ENCODE measurements around the gene PHACTR3.

The PHACTR3 gene

GRCh38 chr20:59823030-59823423, 218.7 kb downstream of the PHACTR3 start:
- no peak overlapping the region for H3K4me3 Mint-ChIP-seq
- no peaks in the 10 kb centered on the region for H3K36me3 Mint-ChIP-seq (ENCODE audit: low read depth)
- TF ChIP-seq, protein P1, sequence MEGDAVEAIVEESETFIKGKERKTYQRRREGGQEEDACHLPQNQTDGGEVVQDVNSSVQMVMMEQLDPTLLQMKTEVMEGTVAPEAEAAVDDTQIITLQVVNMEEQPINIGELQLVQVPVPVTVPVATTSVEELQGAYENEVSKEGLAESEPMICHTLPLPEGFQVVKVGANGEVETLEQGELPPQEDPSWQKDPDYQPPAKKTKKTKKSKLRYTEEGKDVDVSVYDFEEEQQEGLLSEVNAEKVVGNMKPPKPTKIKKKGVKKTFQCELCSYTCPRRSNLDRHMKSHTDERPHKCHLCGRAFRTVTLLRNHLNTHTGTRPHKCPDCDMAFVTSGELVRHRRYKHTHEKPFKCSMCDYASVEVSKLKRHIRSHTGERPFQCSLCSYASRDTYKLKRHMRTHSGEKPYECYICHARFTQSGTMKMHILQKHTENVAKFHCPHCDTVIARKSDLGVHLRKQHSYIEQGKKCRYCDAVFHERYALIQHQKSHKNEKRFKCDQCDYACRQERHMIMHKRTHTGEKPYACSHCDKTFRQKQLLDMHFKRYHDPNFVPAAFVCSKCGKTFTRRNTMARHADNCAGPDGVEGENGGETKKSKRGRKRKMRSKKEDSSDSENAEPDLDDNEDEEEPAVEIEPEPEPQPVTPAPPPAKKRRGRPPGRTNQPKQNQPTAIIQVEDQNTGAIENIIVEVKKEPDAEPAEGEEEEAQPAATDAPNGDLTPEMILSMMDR (IDR thresholded peaks at IDR 0.05; ENCODE audit: unreplicated experiment in 3 of 3): no peak
- peak overlapping the region in 2 of 3 experiments; percentile 33 to 91 for H3K27ac Mint-ChIP-seq
- peaks cover 36% of the 10 kb centered on the region for H3K27me3 Mint-ChIP-seq (ENCODE audit: low read depth)
- no peaks in the 10 kb centered on the region for H3K9me3 Mint-ChIP-seq
- peaks cover 49% of the 10 kb centered on the region for H3K4me1 Mint-ChIP-seq

- TF ChIP-seq, protein P1 (IDR thresholded peaks at IDR 0.05; ENCODE audit: unreplicated experiment in 3 of 3): no peak
- Mint-ChIP-seq H3K9me3 (no peaks in the 10 kb centered on the region), H3K4me3 (peak overlapping the region in 1 of 3 experiments; percentile 27), H3K36me3 (ENCODE audit: low read depth) (no peaks in the 10 kb centered on the region), H3K27me3 (ENCODE audit: low read depth) (peaks cover 35% of the 10 kb centered on the region), H3K4me1 (peaks cover 49% of the 10 kb centered on the region), H3K27ac (peak overlapping the region in 2 of 3 experiments; percentile 33 to 91)
Observed at GRCh38 chr20:59823491-59824259, 219.3 kb downstream of the PHACTR3 start.

DNA sequence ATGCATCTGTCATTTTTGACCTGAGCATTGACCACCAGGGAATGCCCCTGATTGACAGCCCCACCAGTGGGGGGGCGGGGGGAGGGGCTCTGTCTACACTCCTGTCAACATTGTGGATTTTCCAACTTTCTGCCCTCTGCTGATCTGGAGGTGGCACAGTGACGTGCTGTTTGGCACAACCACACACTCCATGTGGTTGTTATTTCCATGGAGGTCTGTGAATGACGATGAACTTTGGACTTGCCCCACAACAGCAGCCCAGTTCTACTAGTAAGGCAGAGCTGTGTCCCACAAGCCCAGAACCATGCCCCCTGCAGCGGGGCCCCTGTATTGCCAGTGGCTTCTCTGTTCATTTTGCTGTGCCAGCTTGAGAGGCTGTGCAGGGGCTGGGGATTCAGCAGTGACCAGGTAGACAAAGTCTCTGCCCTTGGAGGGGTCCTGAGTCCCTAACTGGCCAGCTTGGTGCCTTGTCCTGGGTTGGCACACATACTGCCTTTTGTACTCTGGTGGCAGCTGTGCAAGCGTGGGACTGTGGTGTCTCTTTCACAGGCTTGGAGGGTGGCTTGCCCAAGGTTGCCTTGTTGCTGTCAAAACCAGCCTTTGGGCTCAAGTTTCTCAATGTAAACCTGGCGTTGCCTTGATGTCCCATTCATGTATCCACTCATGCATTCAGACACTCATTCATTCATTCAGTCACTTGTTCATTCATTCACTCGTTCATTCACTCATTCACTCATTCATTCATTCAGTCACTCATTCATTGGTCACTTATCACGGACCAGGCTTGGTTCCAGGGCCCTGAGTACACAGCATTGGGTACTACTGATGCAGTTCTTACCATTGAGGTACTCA, 220.6 kb downstream of the PHACTR3 start:
- Mint-ChIP-seq H3K36me3 (ENCODE audit: low read depth) (no peaks in the 10 kb centered on the region), H3K27ac (no peak overlapping the region), H3K9me3 (no peaks in the 10 kb centered on the region), H3K4me3 (peak overlapping the region in 1 of 3 experiments; percentile 15), H3K4me1 (peaks cover 56% of the 10 kb centered on the region), H3K27me3 (ENCODE audit: low read depth) (peaks cover 44% of the 10 kb centered on the region)
- TF ChIP-seq, protein P1 (IDR thresholded peaks at IDR 0.05; ENCODE audit: unreplicated experiment in 3 of 3): no peak

DNA sequence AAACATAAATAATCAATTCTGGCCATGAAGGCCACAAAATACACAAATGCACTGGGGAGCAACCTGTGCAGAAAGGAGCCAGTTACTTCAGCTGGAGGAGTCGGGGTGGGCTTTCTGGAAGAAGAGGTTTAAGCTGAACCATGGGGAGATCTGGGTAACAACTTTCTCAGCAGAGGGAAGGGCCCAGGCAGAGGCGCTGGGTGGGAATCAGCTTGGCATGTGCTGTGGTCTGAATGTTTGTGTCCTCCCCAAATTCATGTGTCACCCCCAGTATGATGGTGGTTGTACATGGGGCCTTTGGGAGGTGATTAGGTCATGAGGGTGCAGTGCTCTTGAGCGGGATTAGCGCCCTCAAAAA, 221.2 kb downstream of the PHACTR3 start:
- Mint-ChIP-seq H3K36me3 (ENCODE audit: low read depth) (no peaks in the 10 kb centered on the region), H3K27me3 (ENCODE audit: low read depth) (peaks cover 42% of the 10 kb centered on the region), H3K4me1 (peaks cover 54% of the 10 kb centered on the region), H3K9me3 (no peaks in the 10 kb centered on the region), H3K4me3 (peak overlapping the region in 1 of 3 experiments; percentile 15), H3K27ac (no peak overlapping the region)
- TF ChIP-seq, protein P1 (IDR thresholded peaks at IDR 0.05; ENCODE audit: unreplicated experiment in 3 of 3): no peak

DNA sequence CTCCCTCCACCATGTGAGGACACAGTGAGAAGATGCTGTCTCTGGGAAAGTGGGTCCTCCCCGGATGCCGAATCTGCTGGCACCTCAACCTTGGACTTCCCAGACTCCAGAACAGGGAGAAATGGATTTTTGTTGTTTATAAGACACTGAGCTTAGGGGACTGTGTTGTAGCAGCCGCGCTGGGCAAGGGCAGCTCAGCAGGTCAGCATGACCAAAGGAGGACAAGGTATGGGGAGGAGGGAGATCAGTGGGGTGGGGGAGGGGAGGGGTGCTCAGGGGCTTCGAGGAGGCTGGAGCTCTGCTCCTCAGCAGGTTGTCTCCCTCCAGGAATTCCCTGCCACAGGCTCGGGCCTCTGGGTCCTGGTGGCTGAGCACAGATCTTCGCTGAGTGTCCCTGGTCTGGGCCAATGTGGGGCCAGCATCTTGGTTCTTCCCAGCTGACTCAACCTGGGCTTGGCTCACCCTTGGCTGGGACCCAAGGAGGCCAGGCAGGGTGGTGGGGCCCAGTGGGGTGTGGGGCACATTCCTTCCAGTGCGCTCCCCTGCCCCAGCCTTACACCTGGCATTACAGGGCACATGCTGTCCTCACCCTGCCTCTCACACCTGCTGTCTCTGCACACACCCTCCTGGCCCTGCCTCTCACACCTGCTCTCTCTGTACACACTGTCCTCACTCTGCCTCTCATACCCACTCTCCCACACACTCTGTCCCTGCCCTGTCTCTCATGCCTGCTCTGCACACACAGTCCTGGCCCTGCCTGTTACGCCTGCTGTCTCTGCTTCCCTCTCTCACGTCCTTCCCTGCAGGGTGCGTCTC, 221.8 kb downstream of the PHACTR3 start:
- peak overlapping the region in 1 of 3 experiments; percentile 24 for H3K4me3 Mint-ChIP-seq

More for the DNA sequence above, 221.8 kb downstream of the PHACTR3 start:
- Mint-ChIP-seq H3K4me1 (peaks cover 50% of the 10 kb centered on the region), H3K27ac (peak overlapping the region in 1 of 3 experiments; percentile 12), H3K36me3 (ENCODE audit: low read depth) (no peaks in the 10 kb centered on the region), H3K9me3 (no peaks in the 10 kb centered on the region), H3K27me3 (ENCODE audit: low read depth) (peaks cover 40% of the 10 kb centered on the region)
- TF ChIP-seq, protein P1 (IDR thresholded peaks at IDR 0.05; ENCODE audit: unreplicated experiment in 3 of 3): no peak
